H9 (cell line): ENCODE measurements around the gene IRAK1BP1. TPM values are rescaled to one million over a fixed set of nuclear protein-coding genes. Genes with fewer than 3 reads are reported as not detected.

Source experiments
- DNase-seq: peaks from one replicate; pipeline ENCODE4 v3.0.0-alpha.2; 2017
- H2AFZ ChIP-seq: one replicate; pipeline ENCODE4 v1.6.1; 2013; ENCODE audit warnings: mild to moderate bottlenecking, low read length, control low read depth, moderate library complexity
- H2AK5ac ChIP-seq: 2 replicates; pipeline ENCODE4 v1.6.1; 2013; ENCODE audit warnings: low read length, control low read depth, mixed read lengths; ENCODE audit not compliant: insufficient read length
- H2BK120ac ChIP-seq: one replicate; pipeline ENCODE4 v1.6.1; 2013; ENCODE audit warnings: low read depth, mild to moderate bottlenecking, low read length, control low read depth, inconsistent platforms; ENCODE audit not compliant: poor library complexity, severe bottlenecking
- H2BK12ac ChIP-seq: 2 replicates; pipeline ENCODE4 v1.6.1; 2013; ENCODE audit warnings: low read length, control low read depth, mixed read lengths, low read depth; ENCODE audit not compliant: insufficient read length
- H2BK15ac ChIP-seq: 2 replicates; pipeline ENCODE4 v1.6.1; 2013; ENCODE audit warnings: low read depth, low read length, control low read depth
- H2BK20ac ChIP-seq: one replicate; pipeline ENCODE4 v1.6.1; 2013; ENCODE audit warnings: low read depth, mild to moderate bottlenecking, low read length, control low read depth, inconsistent platforms; ENCODE audit not compliant: poor library complexity, severe bottlenecking
- H2BK5ac ChIP-seq: 2 replicates; pipeline ENCODE4 v1.6.1; 2013; ENCODE audit warnings: low read length, control low read depth, mixed read lengths; ENCODE audit not compliant: insufficient read length
- H3K14ac ChIP-seq: 2 replicates; pipeline ENCODE4 v1.6.1; 2013; ENCODE audit warnings: low read length, control low read depth; ENCODE audit not compliant: insufficient read depth
- H3K18ac ChIP-seq: 2 replicates; pipeline ENCODE4 v1.6.1; 2013; ENCODE audit warnings: low read depth, mild to moderate bottlenecking, mixed read lengths, low read length, control low read depth; ENCODE audit not compliant: insufficient read length
- H3K23ac ChIP-seq: 2 replicates; pipeline ENCODE4 v1.6.1; 2013; ENCODE audit warnings: low read length, control low read depth, mixed read lengths, low read depth; ENCODE audit not compliant: insufficient read length
- H3K23me2 ChIP-seq: 2 replicates; pipeline ENCODE4 v1.6.1; 2013; ENCODE audit warnings: low read depth, mild to moderate bottlenecking, mixed read lengths, low read length, control low read depth; ENCODE audit not compliant: insufficient read length, poor library complexity, severe bottlenecking
- H3K27ac ChIP-seq: 2 replicates; pipeline ENCODE4 v1.5.1; 2013; ENCODE audit warnings: low read length, control low read depth, mixed read lengths, low read depth; ENCODE audit not compliant: insufficient read length
- H3K27me3 ChIP-seq: 2 replicates; pipeline ENCODE4 v1.6.1; 2013; ENCODE audit warnings: low read length, control low read depth, inconsistent platforms; ENCODE audit not compliant: insufficient read depth
- H3K4ac ChIP-seq: 2 replicates; pipeline ENCODE4 v1.6.1; 2013; ENCODE audit warnings: low read depth, mild to moderate bottlenecking, control low read depth, inconsistent platforms, low read length, moderate library complexity
- H3K4me1 ChIP-seq: 2 replicates; pipeline ENCODE4 v1.6.1; 2013; ENCODE audit warnings: low read length, control low read depth, inconsistent platforms; ENCODE audit not compliant: insufficient read depth
- H3K4me2 ChIP-seq: 2 replicates; pipeline ENCODE4 v1.6.1; 2013; ENCODE audit warnings: low read length, control low read depth, mixed read lengths; ENCODE audit not compliant: insufficient read length, insufficient read depth
- H3K56ac ChIP-seq: 2 replicates; pipeline ENCODE4 v1.6.1; 2013; ENCODE audit warnings: low read depth, mild to moderate bottlenecking, mixed read lengths, low read length, control low read depth; ENCODE audit not compliant: insufficient read length
- H3K79me1 ChIP-seq: 2 replicates; pipeline ENCODE4 v1.6.1; 2013; ENCODE audit warnings: low read depth, mild to moderate bottlenecking, moderate library complexity, low read length, control low read depth, inconsistent platforms; ENCODE audit not compliant: insufficient read depth, poor library complexity, severe bottlenecking
- H3K79me2 ChIP-seq: 2 replicates; pipeline ENCODE4 v1.6.1; 2013; ENCODE audit warnings: low read length, control low read depth, inconsistent platforms; ENCODE audit not compliant: insufficient read depth
- H3K9ac ChIP-seq: 2 replicates; pipeline ENCODE4 v1.6.1; 2013; ENCODE audit warnings: low read length, control low read depth, mixed read lengths; ENCODE audit not compliant: insufficient read length; ENCODE audit errors: extremely low read depth
- H3K9me3 ChIP-seq: one replicate; pipeline ENCODE4 v1.6.1; 2013; ENCODE audit warnings: low read depth, low read length, inconsistent platforms; ENCODE audit not compliant: control insufficient read depth
- H3T11ph ChIP-seq: one replicate; pipeline ENCODE4 v1.6.1; 2013; ENCODE audit warnings: mild to moderate bottlenecking, low read length, control low read depth, inconsistent platforms
- H4K20me1 ChIP-seq: one replicate; pipeline ENCODE4 v1.6.1; 2013; ENCODE audit not compliant: control insufficient read depth, insufficient read length, insufficient read depth
- H4K5ac ChIP-seq: 2 replicates; pipeline ENCODE4 v1.6.1; 2013; ENCODE audit warnings: low read depth, mild to moderate bottlenecking, mixed read lengths, low read length, control low read depth; ENCODE audit not compliant: insufficient read length
- H4K8ac ChIP-seq: replicated peaks from 2 replicates; pipeline ENCODE4 v1.6.1; 2013; ENCODE audit warnings: low read length, control low read depth, mixed read lengths, low read depth; ENCODE audit not compliant: insufficient read length
- H4K91ac ChIP-seq: 2 replicates; pipeline ENCODE4 v1.6.1; 2013; ENCODE audit warnings: low read depth, mild to moderate bottlenecking, moderate library complexity, mixed read lengths, low read length, control low read depth; ENCODE audit not compliant: insufficient read length
- H3K27ac Mint-ChIP-seq, 3 experiments: 2 replicates in 2 of 3; 3 replicates in 1 of 3; pipeline ENCODE4 v1.8.0; 2020 to 2021; ENCODE audit warnings: mixed read lengths in 3 of 3, mild to moderate bottlenecking in 1 of 3, moderate library complexity in 1 of 3
- H3K27me3 Mint-ChIP-seq: 2 replicates; pipeline ENCODE4 v1.8.0; 2021; ENCODE audit warnings: low read depth, mild to moderate bottlenecking, moderate library complexity, mixed read lengths
- H3K36me3 Mint-ChIP-seq, 3 experiments: 2 replicates in 2 of 3; 3 replicates in 1 of 3; pipeline ENCODE4 v1.8.0; 2020 to 2021; ENCODE audit warnings: low read depth in 3 of 3, mixed read lengths in 3 of 3; ENCODE audit not compliant: insufficient read depth in 1 of 3
- H3K4me1 Mint-ChIP-seq, 2 experiments: 2 replicates each; pipeline ENCODE4 v1.8.0; 2020; ENCODE audit warnings: mixed read lengths in 2 of 2
- H3K4me3 Mint-ChIP-seq, 2 experiments: 2 replicates in 1 of 2; 3 replicates in 1 of 2; pipeline ENCODE4 v1.8.0; 2020 to 2021; ENCODE audit warnings: mild to moderate bottlenecking in 2 of 2, mixed read lengths in 2 of 2, moderate library complexity in 1 of 2
- H3K9me3 Mint-ChIP-seq, 2 experiments: 2 replicates in 1 of 2; 3 replicates in 1 of 2; pipeline ENCODE4 v1.8.0; 2020; ENCODE audit warnings: mild to moderate bottlenecking in 2 of 2, mixed read lengths in 2 of 2, moderate library complexity in 1 of 2
- CTCF ChIP-seq: fragments of 200-600 bp; sonication (generic); conservative IDR thresholded peaks from 3 replicates; pipeline ENCODE4 v1.8.0; 2021; ENCODE audit warnings: antibody characterized with exemption, mild to moderate bottlenecking
- WGBS: extraction: QIAGEN DNeasy Blood & Tissue Kit; methylation state at CpG from one replicate; pipeline ENCODE4 v1.1.7; 2013; ENCODE audit warnings: missing lambda C conversion rate, low lambda C conversion rate, mixed read lengths; ENCODE audit not compliant: insufficient read length; ENCODE audit errors: extremely low coverage; 5-methylcytosine and 5-hydroxymethylcytosine counted together
- total RNA-seq: library from RNA; stranded (reverse); gene quantifications from 2 replicates; pipeline ENCODE4 v1.2.1, GENCODE V29; 2021

The IRAK1BP1 gene
- total RNA-seq, 1 experiment from 2014 or later, result 3.8 TPM

GRCh38 chr6:78875505-78875904, 8.2 kb downstream of the IRAK1BP1 start:
- Histone ChIP-seq H3K23ac (no peak overlapping the region), H4K5ac (no peak overlapping the region), H3K4me2 (no peak overlapping the region), H3K79me1 (no peaks in the 10 kb centered on the region), H2BK120ac (no peak overlapping the region), H3K27ac (no peak overlapping the region), H2BK20ac (no peak overlapping the region), H2AFZ (no peak overlapping the region), H4K91ac (no peak overlapping the region), H3K9me3 (peaks cover 15% of the 10 kb centered on the region), H2BK5ac (no peak overlapping the region), H3K18ac (no peak overlapping the region), H3K23me2 (no peaks in the 10 kb centered on the region), H3K79me2 (no peaks in the 10 kb centered on the region), H4K20me1 (no peaks in the 10 kb centered on the region), H3K9ac (no peak overlapping the region), H2AK5ac (no peak overlapping the region), H4K8ac (no peak overlapping the region), H3K56ac (no peak overlapping the region), H2BK15ac (no peak overlapping the region), H3K27me3 (no peaks in the 10 kb centered on the region), H3K14ac (no peak overlapping the region), H3K4ac (no peak overlapping the region), H2BK12ac (no peak overlapping the region), H3T11ph (no peak overlapping the region), H3K4me1 (no peaks in the 10 kb centered on the region)
- H3K4me1 Mint-ChIP-seq, result 0 out of 4 replicates have a peak, but pooled peaks cover 0 to 2% of the 10 kb centered on the region in 2 experiments
- whole genome bisulfite sequencing, result no CpG with 5 or more reads among the region's 3 CpGs
- no peak overlapping the region for H3K27ac Mint-ChIP-seq
- no peak overlapping the region for H3K4me3 Mint-ChIP-seq
- DNase-seq, result no peak
- peaks cover 33 to 50% (median 46%) of the 10 kb centered on the region in 3 experiments for H3K36me3 Mint-ChIP-seq
- peaks cover 33 to 34% of the 10 kb centered on the region in 2 experiments for H3K9me3 Mint-ChIP-seq
- H3K27me3 Mint-ChIP-seq, result no peaks in the 10 kb centered on the region
- TF ChIP-seq CTCF, result no peak
